ENCODE data around the gene CHCHD3.

The CHCHD3 gene

DNA sequence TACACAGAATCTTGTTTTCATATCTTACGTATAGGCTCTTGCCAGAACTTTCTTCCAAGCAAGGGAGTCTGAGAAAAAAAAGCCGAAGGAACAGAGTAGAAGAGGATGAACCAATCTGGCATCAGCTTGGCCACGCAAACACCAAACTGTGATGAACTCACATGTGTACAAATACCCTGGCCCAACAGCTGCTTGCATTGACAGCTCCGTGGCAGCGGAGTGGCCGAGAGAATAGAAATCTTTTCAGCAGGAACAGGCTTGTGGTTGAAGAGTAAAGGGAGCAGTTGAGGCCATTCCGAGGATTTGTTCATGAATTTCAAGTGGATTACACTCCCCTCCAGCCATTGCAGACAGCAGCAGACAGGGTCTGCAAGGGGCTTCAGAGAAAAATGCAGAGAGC lies 331.8 kb downstream of the CHCHD3 start:
- no peak for DNase-seq (ENCODE audit: low read depth, low spot score)

DNA sequence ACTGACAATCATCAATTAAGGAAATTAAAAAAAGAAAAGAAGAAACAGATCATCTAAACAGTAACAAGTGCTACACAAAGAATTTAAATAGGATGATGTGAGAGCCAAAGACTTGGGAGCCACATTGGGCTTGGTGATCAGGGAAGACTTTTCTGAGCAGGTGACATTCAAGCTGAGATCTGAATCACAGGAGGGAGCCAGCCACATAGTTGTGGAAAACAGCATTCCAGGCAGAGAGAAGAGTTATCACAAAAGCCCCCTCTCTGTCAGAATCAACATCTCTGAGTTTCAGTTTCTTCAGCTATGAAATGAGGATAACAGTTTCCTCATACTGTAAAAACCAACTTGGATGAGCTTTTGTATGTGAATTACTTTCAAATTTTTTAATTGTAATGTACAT lies 336.4 kb downstream of the CHCHD3 start:
- no peak for DNase-seq (ENCODE audit: low read depth, low spot score)

DNA sequence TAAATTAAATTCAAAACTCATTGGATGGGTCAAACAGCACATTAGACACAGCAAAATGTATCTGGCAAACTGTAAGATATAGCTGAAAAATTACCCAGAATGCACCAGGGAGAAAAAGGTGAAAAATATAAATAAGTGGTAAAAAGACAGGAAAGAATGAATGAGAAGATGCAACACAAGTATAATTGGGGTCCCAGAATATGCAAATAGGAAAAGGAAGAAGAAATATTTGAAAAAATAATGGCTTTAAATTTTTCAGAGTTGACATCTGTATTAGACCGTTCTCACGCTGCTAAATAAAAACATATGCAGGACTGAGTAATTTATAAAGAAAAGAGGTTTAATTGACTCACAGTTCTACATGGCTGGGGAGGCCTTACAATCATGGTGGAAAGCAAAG lies 337.9 kb downstream of the CHCHD3 start:
- no peak for DNase-seq (ENCODE audit: low read depth, low spot score)

DNA sequence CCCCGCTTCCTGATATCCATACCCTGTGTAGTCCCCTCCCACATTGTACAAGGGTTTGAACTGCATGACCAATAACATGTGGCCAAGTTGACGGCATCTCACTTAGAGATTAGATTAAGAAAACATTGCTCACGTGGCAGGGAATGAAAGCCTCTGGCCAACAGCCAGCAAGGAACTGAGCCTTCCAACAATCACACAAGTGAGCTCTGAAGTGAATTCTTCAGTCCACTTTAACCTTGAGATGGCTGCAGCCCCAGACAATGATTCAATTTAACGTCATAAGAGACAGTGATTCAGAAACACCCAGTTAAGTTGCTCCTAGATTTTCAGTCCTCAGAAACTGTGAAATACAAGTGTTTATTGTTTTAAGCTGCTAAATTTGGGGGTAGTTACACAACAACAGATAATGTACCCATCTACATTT lies 339.7 kb downstream of the CHCHD3 start:
- no peak for DNase-seq (ENCODE audit: low read depth, low spot score)

DNA sequence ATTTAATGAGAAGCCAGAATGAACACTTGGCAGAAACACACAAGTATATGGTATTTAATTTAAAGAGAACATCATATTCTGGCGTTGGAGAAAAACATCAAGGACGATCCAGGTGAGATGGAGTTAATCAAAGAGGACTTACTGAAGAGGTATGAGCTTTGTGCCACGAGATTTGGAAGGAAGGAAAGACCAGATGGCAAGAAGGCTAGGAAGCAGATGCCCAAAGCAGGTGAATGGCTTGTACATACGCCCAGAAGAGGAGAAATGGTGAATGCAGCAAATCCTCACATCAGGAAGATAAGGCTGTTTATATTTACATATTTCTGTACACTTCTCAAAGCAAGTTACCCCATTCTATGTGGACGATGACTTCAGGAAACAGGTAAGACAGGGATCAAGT lies 341.7 kb downstream of the CHCHD3 start:
- no peak for DNase-seq (ENCODE audit: low read depth, low spot score)

DNA sequence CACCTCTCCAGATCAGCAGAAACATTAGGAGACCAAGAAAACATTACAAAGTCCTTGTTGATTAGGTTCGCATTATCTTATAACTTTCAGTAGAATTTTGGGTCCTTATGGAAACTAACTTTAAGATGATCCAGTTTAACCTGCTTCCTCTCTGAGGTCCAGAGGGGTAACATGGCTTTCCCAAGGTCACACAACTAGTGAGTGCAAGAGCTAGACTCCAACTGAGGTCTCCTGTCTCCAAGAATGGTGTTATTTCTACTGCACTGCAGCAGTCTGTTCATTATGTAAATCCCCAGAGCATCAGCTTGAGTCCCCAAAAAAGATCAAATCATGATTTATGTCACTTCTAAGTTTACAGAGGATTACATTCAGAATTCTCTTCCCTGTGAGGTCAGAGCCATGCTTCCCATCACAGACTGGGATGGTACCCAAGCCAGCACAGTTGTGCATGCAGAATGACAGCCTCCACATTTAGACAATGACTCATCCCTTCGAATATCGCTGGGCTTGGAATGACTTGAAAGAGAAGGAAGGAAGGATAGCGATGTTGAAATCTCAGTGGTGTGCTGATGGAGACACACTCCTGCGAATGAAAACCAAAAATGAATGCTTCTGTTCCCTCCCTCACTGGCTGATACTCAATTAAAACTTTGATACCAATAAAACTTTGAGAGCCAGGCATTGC lies 342.5 kb downstream of the CHCHD3 start:
- DNase-seq (ENCODE audit: low read depth, low spot score): no peak

DNA sequence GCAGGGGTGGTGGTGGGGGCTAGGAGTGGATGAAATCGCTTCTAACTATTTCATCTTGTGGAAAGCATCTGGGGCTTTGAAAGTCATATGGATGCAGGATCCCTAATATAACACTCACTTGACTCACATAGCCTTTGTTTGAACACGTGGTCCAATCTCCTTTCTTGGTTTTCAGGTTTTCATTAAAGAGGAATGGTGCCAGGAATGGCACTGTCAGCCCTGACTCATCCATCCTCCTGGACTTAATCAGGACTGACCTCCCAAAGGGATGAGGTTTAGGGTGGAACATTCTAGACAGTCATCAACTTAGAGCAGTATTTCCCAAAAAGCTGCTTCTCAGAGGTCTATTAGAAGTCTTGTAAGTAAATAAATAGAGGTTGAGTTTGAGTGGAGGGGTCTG lies 343.6 kb downstream of the CHCHD3 start:
- no peak for DNase-seq (ENCODE audit: low read depth, low spot score)

DNA sequence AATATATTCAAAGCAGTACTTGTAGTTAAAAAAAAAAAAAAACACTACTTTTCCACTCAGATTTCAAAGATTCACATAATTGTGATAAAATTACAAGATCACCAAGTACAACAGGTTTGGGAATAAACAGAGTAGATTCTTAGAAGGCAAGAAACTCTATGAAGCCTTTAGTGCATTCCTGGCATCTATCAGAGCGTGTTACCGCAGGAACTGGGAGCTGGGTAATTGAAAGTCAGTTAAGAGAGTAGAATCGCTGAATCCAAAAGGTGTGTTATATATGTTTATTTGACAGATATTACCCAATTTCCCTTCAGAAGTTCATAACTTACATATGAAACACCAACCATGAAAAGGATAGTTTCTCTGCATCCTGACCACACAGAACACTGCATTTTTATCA lies 346.4 kb downstream of the CHCHD3 start:
- DNase-seq (ENCODE audit: low read depth, low spot score): no peak

Data from activated CD4-positive, CD25-positive, alpha-beta regulatory T cell treated with anti-CD3 and anti-CD28 coated beads, Interleukin-2, amount 50 U/mL, for 16 hours (primary cell).